Inflammatory macrophage treated with lipopolysaccharide for 4 hours (primary cell): Measurements from ENCODE around the gene ARID3A.
A peak's percentile ranks its signal among the peaks of the same experiment; 100 is the strongest.
"Not testable (repeated sequence)": the region's sequence is repeated elsewhere in the genome, so short reads cannot be mapped to it uniquely, and the experiment has no call there.

Experiments used
- DNase-seq: peaks from one replicate; pipeline ENCODE4 v3.0.0-alpha.2; 2020

Gene ARID3A

DNA sequence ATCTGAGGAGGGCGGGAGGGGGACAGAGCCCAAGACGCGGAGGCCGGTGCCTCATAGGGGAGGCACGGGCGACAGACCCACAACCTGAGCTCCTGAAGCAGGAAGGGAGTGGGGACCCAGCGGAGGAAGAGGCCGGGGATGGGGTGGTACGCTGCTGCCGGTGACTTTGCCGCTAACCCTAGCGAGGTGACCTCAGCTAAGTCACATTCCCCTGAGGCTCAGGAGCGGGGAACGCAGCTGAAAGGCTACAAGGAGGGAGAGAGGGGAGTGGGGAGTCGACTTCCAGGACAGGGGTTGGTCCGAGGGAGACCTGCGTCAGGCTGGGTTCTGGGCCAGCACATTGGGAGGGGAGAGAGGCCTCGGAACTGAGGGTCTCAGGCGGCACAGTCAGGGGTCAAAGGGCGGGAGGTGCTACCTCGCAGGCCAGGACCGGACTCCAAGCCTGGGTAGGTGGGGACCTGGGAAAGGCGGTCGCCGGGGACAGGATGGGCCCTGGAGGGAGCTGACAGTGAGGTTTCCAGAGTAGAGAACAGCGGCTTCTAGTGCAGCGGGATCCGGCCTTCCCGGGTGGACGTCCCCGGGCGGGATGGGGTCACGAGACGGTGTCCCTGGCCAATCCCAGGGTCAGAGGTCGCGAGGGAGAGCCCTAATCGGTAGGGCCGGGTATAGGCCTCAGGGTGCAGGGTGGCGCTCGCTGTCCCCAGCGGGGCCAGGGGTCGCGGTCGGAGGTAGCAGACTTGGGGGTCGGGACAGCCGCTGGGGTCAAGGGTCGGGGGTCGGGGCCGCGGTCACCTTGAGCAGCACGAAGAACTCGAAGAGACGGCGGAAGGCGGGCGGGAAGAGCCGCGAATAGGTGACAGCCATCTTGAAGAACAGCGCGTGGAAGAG is 94.4 kb downstream of the ARID3A start:
- peak; percentile 42 for DNase-seq

DNA sequence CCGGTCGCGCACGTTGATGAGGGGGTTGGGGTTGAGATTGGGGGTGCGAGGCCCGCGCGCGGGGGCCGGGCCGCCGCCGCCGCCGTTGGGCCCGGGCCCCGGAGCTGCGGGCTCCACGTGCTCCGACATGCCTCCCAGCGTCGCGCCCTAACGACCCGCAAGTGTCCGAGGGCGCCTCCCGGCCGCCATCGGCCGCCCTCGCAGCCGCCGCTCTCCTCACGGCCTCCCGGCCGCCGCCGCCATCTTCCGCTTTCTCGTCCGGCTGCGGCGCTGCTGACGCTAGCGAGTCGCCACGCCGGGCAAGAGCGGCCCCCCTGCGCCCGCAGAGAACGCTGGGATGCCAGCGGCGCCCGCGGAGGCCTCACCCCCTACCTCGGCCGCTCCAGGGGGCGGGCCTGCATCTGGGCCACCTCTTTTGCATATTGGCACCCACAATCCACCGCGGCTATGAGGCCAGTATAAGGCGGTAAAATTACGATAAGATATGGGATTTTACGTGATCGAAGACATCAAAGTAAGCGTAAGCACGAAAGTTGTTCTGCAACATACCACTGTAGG is 95.1 kb downstream of the ARID3A start, which contains the start of gene TMEM259:
Gene TMEM259 (minus strand): TSS at position 256 of the 558 bp plus-strand sequence. CDS start 127 bp downstream, at position 129.
- DNase-seq: peak; percentile 98

GRCh38 chr19:1023883-1024188 is 98.0 kb downstream of the ARID3A start:
- DNase-seq: not testable (repeated sequence)

GRCh38 chr19:1025080-1025479 is 99.2 kb downstream of the ARID3A start:
- DNase-seq: not testable (repeated sequence)
